ENCODE results near the gene SPINK1. TPM values are rescaled to one million over a fixed set of nuclear protein-coding genes. Genes with fewer than 3 reads are reported as not detected.
"Not testable (repeated sequence)": the region's sequence is repeated elsewhere in the genome, so short reads cannot be mapped to it uniquely, and the experiment has no call there.

SPINK1 gene
- total RNA-seq, 1 experiment from 2014 or later = 22.5 TPM

GRCh38 chr5:147809830-147810666 lies 21.4 kb downstream of the SPINK1 start:
- DNase-seq (ENCODE audit: low spot score) = peak; percentile 24

- no peak for DNase-seq (ENCODE audit: low spot score)
These were observed 26.4 kb downstream of the SPINK1 start for GRCh38 chr5:147805030-147805454.

DNA sequence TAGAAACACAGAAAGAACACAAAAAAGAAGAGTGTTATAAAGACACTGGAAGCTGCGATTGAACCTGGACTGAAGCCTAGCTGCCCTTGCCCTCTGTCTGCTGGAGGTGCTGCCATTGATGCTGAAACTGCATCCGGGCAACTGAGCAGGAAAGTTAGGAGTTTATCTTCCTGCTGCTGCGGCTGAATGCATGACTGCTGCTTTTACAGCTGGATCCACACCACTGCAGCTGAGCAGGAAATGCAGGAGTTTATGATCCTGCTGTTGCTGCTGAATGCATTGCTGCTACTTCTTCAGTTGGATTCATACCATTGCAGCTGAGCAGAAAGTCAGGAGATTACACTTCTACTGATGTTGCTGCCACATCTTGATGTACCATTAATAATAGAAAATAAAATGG lies 27.1 kb downstream of the SPINK1 start:
- DNase-seq (ENCODE audit: low spot score) = no peak

DNA sequence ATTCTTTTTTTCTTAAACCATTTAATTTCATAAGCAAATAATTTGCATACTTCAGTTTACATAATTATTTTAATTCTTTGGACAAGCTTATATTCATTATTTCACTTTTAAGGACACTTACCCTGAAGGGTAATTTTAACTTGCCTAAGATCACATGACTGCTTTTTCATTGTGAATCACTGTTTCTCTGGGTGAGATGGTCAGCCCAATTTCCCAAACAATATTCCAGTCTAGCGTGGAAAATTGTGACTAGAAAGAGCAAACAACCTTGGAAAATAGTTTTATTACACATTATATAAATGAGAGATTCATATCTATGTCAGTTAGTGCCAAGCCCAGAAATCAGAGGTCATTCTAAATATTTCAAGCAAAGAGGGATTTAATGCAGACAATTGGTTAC lies 27.5 kb downstream of the SPINK1 start:
- no peak for DNase-seq (ENCODE audit: low spot score)

GRCh38 chr5:147803161-147803560 lies 28.3 kb downstream of the SPINK1 start:
- not testable (repeated sequence) for DNase-seq (ENCODE audit: low spot score)

DNA sequence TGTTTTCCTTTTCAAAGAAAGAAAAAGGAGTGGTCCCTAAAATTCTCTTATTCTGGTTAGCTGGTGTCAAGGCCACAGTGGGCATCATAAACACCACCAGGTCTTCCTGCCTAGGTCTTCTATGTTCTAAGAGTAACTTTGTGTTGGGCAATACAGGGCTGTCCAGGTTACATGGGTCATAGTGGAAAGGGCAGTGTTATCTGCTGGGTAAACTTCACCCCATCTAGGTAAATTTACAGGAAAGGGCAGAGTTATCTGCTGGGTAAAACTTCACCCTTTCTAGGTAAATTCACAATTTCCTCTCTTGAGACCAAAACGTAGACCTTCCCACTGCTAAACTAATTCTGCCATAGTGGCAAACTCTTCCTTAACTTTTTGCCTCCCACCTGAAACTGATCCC lies 30.0 kb downstream of the SPINK1 start:
- no peak for DNase-seq (ENCODE audit: low spot score)

GRCh38 chr5:147800491-147800890 lies 31.0 kb downstream of the SPINK1 start:
- DNase-seq (ENCODE audit: low spot score) = no peak

DNA sequence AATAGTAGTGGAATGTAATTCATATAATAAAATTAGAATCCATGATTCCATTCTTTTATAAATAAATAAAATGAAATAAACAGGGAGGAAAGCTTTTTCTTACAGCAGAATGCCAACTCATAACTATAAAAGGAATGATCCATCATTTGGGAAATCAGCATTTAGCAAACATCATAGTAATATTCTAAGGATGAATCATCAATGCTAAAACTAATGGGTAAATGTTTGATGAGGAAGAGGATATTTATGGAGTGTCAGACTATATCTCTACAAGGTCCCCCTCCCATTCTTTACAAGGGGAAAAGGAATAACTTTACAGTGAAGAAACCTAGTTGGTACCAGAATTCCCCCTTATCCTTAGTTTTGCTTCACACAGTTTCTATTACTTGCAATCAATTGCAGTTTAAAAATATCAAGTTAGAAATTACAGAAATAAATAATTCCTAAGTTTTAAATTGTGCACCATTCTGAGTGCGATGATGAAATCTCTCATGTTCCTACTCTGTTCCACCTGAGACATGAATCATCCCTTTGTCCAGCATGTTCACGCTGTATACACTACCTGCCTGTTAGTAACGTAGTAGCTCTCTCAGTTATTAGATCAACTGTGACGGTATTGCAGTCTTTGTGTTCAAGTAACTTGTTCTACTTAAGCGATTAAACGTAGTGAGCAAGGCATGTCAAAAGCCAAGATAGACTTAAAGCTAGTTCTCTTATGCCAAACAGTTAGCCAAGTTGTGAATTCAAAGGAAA lies 34.7 kb downstream of the SPINK1 start:
- peak; percentile 43 for DNase-seq (ENCODE audit: low spot score)

- no peak for DNase-seq (ENCODE audit: low spot score)
These were observed 40.3 kb downstream of the SPINK1 start for GRCh38 chr5:147791181-147791580.

DNA sequence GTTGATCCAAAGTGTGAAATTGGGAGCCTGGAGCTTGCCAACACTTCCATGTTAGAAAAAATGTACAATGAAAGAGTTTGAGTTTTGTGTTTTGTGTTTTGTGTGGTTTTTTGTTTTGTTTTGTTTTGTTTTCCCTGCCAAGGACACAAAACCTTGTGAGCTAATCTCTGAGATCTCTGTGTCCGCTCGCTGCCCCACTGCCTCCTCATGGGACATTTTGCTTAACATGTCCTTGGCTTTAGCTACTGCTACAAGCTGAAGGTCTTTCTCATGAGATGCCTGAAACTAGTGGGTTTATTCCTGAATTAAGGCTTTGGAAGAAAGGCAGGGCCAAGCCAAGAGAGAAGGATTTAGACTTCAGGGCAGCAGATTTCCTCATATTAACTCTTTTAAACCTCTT lies 41.7 kb downstream of the SPINK1 start:
- DNase-seq (ENCODE audit: low spot score) = no peak

- DNase-seq (ENCODE audit: low spot score) = no peak
These were observed 43.4 kb downstream of the SPINK1 start for GRCh38 chr5:147788023-147788422.

DNA sequence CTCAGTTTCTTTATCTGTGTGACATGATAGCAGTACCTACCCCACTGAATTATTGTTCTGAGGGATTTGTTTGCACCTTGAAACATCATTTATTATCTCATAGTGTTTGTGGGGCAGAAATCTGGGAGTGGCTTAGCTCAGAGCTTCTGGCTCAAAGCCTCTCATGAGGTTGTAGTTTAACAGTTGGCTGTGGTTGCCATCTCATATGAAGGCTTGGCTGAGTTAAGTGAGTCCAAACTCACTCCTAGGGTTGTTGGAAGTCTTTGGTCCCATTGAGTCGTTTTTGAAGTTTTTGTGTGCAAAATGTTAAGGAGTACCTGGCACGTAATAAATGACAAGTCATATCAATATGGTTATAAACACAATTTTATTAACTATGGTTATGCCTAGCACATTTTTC lies 45.3 kb downstream of the SPINK1 start:
- no peak for DNase-seq (ENCODE audit: low spot score)

DNA sequence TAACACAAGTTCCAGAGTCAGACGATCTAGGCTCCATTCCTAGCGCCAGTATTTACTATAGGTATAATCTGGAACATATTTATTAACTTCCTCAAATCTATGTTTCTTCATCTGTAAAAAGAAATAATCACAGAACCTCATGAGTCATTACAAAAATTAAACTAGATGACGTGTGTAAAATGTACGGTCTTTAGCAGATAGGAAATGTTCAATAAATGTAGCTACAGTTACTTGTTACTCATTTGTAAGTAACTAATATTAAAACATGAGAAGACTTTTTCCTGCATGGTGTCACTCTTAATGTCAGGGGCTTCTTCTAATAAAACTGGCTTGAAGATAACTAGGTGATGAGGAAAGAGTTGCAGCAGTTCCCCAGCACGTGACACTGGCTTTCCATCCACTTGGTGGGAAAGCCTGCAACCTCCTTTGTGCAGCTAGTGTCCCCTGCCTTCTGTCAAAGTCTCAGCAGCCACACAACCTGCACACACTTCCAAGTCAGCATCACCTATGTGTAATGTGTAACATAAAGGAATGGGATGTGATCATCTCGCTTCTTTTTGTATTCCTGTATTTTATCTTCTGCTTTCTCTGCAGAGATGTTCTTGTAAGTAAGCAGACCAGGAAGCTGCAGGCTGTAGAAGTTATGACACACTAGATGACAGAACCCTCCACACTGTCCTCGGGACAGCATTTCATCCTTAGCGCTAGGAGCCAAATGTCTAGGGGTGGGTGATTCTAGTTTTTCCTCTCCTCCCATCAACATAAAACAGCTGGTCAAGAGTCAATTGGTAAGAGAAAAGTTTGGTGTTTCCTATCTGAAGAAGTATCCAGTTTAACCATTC lies 47.1 kb downstream of the SPINK1 start:
- no peak for DNase-seq (ENCODE audit: low spot score)

GRCh38 chr5:147782110-147783028 lies 49.1 kb downstream of the SPINK1 start, which contains the start of gene JAKMIP2:
TSS of gene JAKMIP2 (minus strand) at chr5:147782728. CDS start at chr5:147671806, 110,922 bp downstream.
- peak; percentile 34 for DNase-seq (ENCODE audit: low spot score)

- no peak for DNase-seq (ENCODE audit: low spot score)
These were observed 50.4 kb downstream of the SPINK1 start for GRCh38 chr5:147780924-147781573.

GRCh38 chr5:147779694-147780093 lies 51.8 kb downstream of the SPINK1 start:
- no peak for DNase-seq (ENCODE audit: low spot score)

DNA sequence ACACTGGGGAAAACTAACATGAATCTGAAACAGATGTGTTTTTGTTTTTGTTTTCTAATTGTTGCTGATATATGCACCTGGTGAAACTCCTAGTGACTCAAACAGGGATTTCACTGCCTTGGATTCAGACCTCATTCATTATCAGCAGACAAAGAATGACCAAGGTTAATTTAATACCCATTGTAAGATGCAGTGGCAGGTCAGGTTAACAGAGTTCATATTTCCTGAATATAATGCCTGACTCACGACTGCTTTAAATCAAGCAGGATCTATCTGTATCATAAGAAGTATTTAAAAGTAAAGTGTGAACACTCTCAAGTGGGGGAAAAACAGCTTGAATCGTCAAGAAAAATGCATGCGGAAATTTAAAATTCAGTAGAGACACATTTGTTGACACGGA lies 54.5 kb downstream of the SPINK1 start:
- no peak for DNase-seq (ENCODE audit: low spot score)

Measured in HT-29 (cell line).